Measurements from ENCODE around the gene CDR2.

- TF ChIP-seq CTCF (IDR thresholded peaks at IDR 0.05) (no peak), EP300 (IDR thresholded peaks at IDR 0.05) (no peak), POLR2A (IDR thresholded peaks at IDR 0.05) (no peak), POLR2AphosphoS5 (IDR thresholded peaks at IDR 0.05) (no peak)
Measured at GRCh38 chr16:22421136-22421535, 46.7 kb upstream of the CDR2 start.
